ENCODE results near the gene ITPR1. TPM values are rescaled to one million over a fixed set of nuclear protein-coding genes. Genes with fewer than 3 reads are reported as not detected.

Gene ITPR1
- total RNA-seq, 1 donor from 2014 or later = 45.9 TPM

- no peak for DNase-seq (ENCODE audit: extremely low spot score, unreplicated experiment)
- H3K27me3 Mint-ChIP-seq = no peaks in the 10 kb centered on the region
- no peaks in the 10 kb centered on the region for H3K9me3 Mint-ChIP-seq
- H3K27ac Mint-ChIP-seq = no peak overlapping the region
- TF ChIP-seq CTCF (conservative IDR thresholded peaks at IDR 0.05) = no peak
- H3K4me3 Mint-ChIP-seq = no peak overlapping the region
- H3K36me3 Mint-ChIP-seq = peaks cover 39% of the 10 kb centered on the region
- no peaks in the 10 kb centered on the region for H3K4me1 Mint-ChIP-seq (ENCODE audit: unreplicated experiment)
These were observed 306.4 kb downstream of the ITPR1 start for GRCh38 chr3:4799266-4800256.

GRCh38 chr3:4800595-4800994 is 307.4 kb downstream of the ITPR1 start:
- H3K4me3 Mint-ChIP-seq = no peak overlapping the region
- H3K9me3 Mint-ChIP-seq = no peaks in the 10 kb centered on the region
- no peak for TF ChIP-seq CTCF (conservative IDR thresholded peaks at IDR 0.05)
- no peaks in the 10 kb centered on the region for H3K27me3 Mint-ChIP-seq
- H3K27ac Mint-ChIP-seq = no peak overlapping the region
- peaks cover 37% of the 10 kb centered on the region for H3K36me3 Mint-ChIP-seq
- no peaks in the 10 kb centered on the region for H3K4me1 Mint-ChIP-seq (ENCODE audit: unreplicated experiment)
- DNase-seq (ENCODE audit: extremely low spot score, unreplicated experiment) = no peak

DNA sequence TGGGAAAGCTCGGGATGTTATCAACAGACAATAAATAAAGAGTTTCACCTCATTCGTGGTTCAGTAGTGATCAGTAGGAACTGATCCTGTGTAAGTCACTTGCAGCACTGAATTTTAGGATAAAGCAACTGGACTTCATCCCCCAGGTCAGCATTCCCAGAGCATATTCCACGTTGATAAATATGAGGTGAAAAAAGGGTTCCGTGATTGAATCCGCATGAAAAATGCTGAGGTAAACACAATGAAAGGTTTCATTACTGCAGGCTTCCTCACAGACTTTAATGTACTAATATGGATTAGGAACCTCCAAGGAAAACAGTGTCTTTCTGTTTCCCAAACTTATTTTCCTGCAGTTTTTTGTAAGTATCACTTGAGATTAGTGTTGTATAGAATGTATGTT is 308.7 kb downstream of the ITPR1 start:
- no peaks in the 10 kb centered on the region for H3K9me3 Mint-ChIP-seq
- no peak for TF ChIP-seq CTCF (conservative IDR thresholded peaks at IDR 0.05)
- no peak for DNase-seq (ENCODE audit: extremely low spot score, unreplicated experiment)
- H3K4me3 Mint-ChIP-seq = no peak overlapping the region
- no peaks in the 10 kb centered on the region for H3K4me1 Mint-ChIP-seq (ENCODE audit: unreplicated experiment)
- no peak overlapping the region for H3K27ac Mint-ChIP-seq
- H3K27me3 Mint-ChIP-seq = no peaks in the 10 kb centered on the region
- H3K36me3 Mint-ChIP-seq = peaks cover 42% of the 10 kb centered on the region

DNA sequence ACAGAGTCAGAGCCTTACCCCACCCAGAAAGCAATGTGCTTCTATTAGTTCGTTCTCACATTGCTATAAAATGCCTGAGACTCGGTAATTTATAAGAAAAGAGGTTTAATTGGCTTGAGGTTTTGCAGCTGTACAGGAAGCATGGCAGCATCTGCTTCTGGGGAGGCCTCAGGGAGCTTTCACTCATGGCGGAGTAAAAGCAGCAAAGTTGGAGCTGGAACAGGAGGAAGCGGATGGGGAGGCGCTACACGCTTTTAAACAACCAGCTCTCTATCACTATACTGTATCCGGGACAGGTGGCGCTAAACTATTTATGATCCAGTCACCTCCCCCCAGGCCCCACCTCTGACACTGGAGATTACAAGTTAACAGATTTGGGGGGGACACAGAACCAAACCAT is 309.8 kb downstream of the ITPR1 start:
- no peak overlapping the region for H3K27ac Mint-ChIP-seq
- peaks cover 42% of the 10 kb centered on the region for H3K36me3 Mint-ChIP-seq
- no peak for TF ChIP-seq CTCF (conservative IDR thresholded peaks at IDR 0.05)
- H3K9me3 Mint-ChIP-seq = no peaks in the 10 kb centered on the region
- DNase-seq (ENCODE audit: extremely low spot score, unreplicated experiment) = no peak
- no peaks in the 10 kb centered on the region for H3K27me3 Mint-ChIP-seq
- no peaks in the 10 kb centered on the region for H3K4me1 Mint-ChIP-seq (ENCODE audit: unreplicated experiment)
- H3K4me3 Mint-ChIP-seq = no peak overlapping the region

DNA sequence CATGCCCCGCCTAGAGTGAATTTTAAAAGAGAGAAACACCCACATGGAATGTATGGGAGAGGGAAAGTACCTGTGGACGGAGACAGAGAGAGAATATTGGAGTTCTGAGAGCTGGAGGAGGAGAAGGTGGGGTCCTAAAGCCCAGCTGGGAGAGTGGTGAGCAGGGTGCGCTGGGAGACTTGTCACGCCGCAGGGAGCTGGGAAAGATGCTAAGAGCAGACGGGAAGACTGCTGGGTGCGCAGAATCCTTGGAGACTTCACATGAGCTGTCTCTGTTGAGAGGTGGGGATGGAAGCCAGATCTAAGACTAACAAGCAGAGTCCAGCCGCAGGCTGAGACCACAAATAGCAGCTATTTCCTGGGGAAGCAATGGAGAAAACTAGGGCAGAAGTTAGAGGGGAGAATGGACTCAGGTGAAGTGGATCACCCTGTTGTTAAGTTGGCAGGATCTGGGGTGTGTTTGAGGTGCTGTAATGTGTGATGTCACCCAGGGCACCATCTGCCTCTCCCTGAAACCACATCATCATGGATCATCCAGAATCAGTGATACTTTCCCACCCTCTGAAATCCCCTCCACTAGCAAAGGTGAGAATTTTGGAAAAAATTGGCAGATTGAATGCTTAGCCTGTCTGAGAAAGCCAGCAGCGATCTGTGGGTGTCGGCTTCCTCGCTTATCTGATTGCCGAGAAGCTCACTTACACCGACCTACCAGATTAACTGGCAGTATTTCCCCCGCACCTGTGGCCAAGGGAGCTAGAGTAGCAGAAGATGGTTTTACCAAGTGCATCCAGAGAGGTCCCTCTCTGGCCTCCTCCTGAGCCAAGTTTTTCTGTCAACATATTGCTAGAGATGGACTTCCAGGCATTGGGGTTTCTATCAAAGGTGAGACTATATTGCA is 311.3 kb downstream of the ITPR1 start:
- Mint-ChIP-seq H3K4me1 (ENCODE audit: unreplicated experiment) (no peaks in the 10 kb centered on the region), H3K27me3 (no peaks in the 10 kb centered on the region), H3K27ac (no peak overlapping the region), H3K4me3 (no peak overlapping the region), H3K9me3 (no peaks in the 10 kb centered on the region), H3K36me3 (peaks cover 35% of the 10 kb centered on the region)
- no peak for DNase-seq (ENCODE audit: extremely low spot score, unreplicated experiment)
- no peak for TF ChIP-seq CTCF (conservative IDR thresholded peaks at IDR 0.05)

All from type B pancreatic cell (in vitro differentiated cells).